Germinal center (tissue), 1 donor: ENCODE results near the gene SLC25A45.

Experiments used
- DNase-seq: peaks from one replicate; pipeline ENCODE4 v3.0.0; 2012; ENCODE audit warnings: mixed read lengths, low spot score

The SLC25A45 gene, protein sequence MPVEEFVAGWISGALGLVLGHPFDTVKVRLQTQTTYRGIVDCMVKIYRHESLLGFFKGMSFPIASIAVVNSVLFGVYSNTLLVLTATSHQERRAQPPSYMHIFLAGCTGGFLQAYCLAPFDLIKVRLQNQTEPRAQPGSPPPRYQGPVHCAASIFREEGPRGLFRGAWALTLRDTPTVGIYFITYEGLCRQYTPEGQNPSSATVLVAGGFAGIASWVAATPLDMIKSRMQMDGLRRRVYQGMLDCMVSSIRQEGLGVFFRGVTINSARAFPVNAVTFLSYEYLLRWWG

DNA sequence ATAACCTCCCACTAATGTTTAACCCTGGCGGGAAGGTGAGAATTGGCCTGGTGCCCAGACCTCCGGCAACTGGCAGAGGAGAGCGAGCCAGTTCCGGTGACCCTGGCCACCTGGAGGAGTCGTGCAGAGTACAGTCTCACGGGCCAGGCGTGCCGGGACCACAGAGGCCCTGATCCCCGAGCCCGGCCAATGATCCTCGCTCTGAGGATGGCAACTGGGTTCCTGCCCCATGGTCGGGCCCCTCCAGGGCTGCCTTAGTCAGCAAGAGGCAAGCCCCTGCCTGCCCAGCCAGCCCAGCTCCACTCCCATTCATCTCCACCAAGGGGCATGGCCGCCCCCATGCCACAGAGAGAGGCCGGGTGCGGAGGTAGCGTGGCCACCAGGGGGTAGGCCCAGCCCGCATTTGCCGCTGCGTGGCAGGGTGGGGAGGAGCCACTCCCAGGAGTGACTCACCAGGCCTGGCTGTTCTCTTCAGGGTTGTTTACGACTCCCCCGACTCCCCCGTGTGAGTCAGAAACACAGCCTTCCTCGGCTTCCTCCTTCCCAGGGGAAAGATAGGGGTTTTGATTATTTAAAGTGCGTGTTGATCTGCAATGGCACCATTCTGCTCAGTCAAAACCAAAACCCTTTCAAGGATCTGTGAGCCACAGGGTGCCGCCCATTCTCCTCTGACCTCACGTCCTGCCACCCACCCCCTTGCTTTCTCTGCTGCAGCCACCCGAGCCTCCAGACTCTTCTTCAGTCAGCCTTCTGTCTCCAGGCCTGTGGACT lies at the start of gene SLC25A45:
TSS of gene SLC25A45 (minus strand) at position 614 of the 771 bp plus-strand sequence. CDS start 695 bp downstream, outside the sequence.
- peak; percentile 75 for DNase-seq

DNA sequence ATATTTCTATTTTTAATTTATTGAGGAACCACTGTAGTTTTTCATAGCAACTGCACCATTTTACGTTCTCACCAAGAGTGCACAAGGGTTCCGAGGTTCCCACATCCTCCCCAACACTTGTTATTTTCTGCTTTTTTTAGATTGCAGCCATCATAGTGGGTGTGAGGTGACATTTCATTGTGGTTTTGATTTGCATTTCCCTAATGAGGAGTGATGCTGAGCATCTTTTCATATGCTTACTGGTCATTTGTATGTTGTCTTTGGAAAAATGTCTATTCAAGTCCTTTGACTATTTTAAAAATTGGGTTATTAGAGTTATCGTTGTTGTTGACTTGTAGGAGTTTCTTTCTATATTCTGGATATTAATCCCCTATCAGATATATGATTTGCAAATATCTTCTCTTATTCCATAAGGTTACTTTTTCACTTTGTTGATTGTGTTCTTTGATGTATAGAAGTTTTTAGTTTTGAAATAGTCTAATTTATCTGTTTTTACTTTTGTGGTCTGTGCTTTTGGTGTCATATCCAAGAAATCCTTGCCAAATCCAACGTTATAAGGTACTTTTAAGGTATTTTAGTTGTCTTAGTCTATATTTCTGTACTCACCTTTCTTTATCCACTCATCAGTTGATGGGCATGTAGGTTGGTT lies 49.1 kb upstream of the SLC25A45 start:
- DNase-seq: no peak

DNA sequence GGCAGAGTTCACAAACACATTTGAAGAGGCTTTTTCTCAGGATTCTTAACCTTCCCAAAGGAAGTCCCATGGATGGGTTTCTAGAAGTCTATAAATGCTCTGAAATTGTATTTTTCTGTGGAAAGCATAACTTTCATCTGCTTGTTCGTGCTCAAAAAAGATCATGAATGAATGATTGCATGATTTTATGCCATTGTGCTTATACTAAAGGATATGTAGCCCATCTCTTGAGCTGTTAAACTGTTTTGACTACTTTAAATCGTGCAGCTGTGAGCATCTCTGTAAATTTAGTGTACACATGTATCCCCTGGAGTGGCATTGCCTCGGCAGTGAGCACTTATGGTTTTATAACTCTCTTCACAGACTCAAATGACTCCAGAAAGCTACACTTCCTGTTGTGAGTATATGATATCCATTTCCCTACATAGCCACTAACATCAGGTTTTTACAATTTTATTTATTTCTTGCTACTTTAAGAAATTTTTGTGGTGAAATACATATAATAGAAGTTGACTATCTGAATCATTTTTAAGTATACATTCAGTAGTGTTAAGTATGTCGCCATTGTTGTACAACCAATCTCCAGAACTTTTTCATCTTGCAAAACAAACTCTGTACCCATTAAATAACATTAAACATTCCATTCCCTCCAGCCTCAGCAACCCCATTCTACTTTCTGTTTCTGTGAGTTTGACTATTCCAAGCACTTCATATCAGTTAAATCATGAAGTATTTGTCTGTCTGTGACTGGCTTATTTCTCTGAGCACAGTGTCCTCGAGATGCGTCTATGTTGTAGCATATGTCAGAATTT lies 48.2 kb upstream of the SLC25A45 start:
- DNase-seq: no peak

DNA sequence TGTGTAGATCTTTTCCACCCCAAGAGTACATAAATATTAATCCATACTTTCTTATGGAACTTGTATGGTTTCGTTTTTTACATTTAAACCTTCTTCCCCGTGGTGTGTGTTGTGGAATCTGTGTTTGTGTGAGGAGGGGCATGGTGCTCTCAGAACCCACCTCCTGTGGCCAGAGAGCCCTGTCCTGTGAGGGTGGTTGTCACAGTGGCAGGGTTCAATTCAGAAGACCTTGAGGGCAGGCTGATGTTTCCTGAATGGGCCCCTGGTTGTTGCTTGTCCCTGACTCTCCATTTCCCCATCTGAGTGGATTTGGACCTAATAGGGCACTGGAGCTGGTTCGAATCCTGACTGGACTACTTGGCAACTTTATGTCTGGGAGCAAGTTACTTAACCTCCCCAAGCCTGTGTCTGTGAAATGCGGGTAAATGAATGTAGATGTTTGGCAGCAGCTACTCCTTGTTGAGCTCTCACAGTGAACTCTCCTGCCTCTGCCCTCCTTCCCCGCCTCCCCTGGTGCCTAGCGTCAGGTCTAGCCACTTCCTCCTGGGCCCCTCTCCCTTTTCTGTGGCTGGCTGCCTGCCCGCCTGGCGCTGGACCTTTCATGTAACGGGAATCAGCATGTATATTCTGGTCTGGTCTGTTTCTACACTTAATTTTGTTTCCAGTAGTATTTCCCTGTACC lies 47.4 kb upstream of the SLC25A45 start:
- DNase-seq: no peak

DNA sequence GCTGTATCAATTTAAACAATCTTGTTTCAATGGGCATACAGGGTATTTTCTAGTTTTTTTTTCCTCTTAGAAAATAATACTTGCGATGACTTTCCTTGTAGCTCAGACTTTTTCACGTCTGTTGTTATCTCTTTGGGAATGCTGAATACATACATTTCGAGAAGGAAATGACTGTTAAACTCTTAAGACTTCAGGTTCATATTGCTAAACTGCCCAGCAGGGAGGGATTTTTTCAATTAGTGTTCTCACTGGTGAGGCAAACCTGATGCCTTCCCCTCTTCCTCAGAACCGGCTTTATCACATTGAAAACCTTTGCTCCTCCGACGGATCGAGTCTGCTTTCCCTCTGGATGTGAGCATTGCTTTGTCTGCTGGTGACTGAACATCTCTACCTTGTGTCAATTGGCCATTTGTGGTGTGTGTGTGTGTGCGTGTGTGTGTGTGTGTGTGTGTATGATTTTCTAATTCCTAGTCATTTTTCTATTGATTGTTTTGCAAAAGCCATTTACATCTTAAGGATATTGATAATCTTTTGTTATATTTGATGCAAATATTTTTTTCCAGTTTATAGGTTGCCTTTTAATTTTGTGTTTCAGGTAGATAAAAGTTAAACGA lies 46.7 kb upstream of the SLC25A45 start:
- DNase-seq: no peak

DNA sequence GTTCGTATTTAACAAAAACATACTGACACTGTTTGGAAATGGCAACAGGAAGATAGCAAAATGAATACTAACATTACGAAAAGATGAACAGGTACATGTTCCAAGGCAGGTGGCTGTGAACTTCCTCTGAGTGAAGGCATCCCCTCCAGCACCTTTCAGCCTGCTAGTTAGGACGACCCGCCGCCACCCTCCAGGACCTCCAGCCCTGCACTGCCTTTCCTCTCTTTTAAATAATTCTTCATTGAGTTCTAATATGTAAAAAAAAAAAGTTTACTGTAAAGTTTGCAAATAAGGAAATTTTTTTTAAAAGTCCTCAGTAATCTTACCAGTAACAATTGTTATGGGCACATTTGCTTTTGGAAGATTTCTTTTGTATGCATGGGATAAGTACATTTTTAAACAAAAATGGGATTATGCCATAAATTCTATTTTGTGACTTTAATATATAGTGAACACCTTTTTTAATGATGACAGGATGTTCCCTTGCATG lies 46.2 kb upstream of the SLC25A45 start:
- no peak for DNase-seq

DNA sequence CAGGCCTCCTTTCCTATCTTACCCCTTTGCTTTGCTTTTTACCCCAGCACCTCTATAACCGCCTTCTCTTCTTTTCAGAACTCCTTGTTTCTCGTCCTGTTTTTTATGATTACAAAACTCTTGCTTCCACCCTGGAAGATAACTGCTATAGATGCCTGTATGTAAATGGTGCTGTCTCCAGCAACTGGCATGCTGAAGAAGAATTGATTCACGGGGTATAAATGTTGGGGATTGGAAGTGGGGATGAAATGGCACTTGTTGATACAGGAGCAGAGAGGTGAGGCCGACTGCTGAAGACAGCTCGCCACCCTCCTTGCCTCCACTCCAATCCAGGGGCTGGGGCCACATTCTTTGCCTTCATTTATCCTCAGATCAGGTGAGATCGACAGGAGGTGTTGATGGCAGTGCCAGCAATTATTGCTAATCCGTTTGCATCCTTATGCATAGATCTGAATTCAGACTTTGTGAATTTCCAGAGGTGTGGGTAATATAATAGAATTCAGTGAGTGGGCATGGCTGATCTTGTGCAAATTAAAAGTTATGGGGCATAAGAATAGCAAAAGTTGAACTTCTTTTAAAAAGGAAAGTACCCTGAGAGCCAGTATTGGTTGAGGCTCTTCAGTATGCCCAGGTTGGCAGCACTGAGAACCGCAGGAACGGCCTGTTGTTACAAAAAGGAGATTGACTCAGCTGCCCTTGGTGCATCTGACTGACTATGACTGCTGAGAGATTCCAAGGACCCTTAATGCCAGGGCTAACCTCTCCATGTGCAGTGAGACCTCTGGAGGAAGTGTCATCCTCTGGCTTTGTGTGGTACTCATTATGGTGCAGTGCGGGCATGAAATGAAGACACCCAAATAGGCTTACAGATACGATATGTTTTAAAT lies 45.5 kb upstream of the SLC25A45 start:
- DNase-seq: no peak

DNA sequence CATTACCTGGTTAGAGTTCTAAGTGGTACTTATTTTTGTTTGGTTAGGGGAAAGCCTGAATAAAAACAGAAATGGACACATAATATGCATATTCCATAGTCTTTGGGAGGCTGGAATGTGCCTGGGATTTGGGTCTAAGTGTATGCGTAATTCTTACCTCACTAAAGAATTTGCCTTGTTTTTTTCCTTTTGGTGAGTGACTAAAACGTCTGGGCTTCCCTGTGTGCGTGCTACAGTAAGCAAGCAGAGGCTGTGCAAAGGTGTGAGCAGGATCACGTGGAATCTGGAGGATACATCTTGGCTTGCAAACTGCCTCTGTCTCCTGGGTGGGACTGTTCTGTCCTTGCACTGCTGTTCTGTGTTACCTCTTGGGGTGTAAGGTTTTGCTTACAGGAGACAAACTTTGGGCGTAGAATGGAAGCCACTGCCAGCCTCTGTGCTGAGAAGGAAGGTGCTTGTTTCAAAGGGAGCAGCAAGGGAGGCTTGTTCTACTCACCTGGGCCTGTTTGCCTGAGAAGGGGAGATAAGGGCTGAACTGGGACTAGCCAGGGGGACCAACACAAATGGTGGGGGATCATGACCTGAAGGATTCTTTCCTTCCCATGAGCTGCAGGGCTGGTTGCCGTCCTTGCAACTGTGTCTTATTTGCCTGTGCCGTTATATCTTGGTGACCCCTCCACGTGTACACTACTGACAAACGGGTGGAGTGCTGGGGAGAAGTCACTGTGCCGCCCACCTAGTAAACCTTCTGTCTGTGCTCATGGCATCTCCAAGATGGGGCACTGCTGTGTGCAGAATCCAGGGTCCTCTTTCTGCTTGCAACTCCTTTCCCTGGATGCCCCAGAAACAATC lies 44.6 kb upstream of the SLC25A45 start:
- no peak for DNase-seq

DNA sequence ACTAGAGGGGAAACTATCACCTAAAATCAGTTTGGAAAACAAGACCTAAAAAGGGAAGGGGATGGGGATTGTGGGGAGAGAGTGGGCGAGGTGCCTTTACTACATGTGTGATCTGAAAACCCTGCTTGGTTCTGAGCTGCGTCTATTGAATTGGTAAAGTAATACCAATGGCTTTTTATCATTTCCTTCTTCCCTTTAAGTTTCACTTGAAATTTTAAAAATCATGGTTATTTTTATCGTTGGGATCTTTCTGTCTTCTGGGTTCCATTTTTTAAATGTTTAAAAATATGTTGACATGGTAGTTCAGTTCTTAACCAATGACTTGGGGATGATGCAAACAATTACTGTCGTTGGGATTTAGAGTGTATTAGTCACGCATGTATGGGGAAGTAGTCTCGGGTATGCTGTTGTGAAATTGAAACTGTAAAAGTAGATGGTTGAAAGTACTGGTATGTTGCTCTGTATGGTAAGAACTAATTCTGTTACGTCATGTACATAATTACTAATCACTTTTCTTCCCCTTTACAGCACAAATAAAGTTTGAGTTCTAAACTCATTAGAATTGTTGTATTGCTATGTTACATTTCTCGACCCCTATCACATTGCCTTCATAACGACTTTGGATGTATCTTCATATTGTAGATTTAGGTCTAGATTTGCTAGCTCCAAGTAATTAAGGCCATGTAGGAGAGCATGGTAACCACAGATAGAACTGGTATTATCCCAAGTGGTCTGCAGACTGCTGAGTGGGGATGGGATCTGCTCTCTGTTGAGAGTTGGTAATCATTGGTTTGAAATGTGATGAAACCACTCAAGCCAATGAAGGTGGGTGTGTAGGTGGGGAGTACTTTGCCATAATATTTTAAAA lies 43.8 kb upstream of the SLC25A45 start:
- DNase-seq: no peak

DNA sequence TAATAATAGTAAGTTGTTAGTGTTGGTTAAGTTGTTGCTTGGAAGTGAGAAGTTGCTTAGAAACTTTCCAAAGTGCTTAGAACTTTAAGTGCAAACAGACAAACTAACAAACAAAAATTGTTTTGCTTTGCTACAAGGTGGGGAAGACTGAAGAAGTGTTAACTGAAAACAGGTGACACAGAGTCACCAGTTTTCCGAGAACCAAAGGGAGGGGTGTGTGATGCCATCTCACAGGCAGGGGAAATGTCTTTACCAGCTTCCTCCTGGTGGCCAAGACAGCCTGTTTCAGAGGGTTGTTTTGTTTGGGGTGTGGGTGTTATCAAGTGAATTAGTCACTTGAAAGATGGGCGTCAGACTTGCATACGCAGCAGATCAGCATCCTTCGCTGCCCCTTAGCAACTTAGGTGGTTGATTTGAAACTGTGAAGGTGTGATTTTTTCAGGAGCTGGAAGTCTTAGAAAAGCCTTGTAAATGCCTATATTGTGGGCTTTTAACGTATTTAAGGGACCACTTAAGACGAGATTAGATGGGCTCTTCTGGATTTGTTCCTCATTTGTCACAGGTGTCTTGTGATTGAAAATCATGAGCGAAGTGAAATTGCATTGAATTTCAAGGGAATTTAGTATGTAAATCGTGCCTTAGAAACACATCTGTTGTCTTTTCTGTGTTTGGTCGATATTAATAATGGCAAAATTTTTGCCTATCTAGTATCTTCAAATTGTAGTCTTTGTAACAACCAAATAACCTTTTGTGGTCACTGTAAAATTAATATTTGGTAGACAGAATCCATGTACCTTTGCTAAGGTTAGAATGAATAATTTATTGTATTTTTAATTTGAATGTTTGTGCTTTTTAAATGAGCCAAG lies 42.9 kb upstream of the SLC25A45 start:
- DNase-seq: peak; percentile 69

DNA sequence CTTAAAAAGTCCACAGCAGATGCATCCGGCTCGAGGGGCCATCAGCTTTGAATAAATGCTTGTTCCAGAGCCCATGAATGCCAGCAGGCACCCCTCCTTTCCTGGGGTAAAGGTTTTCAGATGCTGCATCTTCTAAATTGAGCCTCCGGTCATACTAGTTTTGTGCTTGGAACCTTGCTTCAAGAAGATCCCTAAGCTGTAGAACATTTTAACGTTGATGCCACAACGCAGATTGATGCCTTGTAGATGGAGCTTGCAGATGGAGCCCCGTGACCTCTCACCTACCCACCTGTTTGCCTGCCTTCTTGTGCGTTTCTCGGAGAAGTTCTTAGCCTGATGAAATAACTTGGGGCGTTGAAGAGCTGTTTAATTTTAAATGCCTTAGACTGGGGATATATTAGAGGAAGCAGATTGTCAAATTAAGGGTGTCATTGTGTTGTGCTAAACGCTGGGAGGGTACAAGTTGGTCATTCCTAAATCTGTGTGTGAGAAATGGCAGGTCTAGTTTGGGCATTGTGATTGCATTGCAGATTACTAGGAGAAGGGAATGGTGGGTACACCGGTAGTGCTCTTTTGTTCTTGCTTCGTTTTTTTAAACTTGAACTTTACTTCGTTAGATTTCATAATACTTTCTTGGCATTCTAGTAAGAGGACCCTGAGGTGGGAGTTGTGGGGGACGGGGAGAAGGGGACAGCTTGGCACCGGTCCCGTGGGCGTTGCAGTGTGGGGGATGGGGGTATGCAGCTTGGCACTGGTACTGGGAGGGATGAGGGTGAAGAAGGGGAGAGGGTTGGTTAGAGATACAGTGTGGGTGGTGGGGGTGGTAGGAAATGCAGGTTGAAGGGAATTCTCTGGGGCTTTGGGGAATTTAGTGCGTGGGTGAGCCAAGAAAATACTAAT lies 42.0 kb upstream of the SLC25A45 start:
- DNase-seq: no peak

DNA sequence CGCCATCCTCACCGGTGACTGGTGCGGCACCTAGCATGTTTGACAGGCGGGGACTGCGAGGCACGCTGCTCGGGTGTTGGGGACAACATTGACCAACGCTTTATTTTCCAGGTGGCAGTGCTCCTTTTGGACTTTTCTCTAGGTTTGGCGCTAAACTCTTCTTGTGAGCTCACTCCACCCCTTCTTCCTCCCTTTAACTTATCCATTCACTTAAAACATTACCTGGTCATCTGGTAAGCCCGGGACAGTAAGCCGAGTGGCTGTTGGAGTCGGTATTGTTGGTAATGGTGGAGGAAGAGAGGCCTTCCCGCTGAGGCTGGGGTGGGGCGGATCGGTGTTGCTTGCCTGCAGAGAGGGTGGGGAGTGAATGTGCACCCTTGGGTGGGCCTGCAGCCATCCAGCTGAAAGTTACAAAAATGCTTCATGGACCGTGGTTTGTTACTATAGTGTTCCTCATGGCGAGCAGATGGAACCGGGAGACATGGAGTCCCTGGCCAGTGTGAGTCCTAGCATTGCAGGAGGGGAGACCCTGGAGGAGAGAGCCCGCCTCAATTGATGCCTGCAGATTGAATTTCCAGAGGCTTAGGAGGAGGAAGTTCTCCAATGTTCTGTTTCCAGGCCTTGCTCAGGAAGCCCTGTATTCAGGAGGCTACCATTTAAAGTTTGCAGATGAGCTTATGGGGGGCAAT lies 41.2 kb upstream of the SLC25A45 start:
- no peak for DNase-seq

DNA sequence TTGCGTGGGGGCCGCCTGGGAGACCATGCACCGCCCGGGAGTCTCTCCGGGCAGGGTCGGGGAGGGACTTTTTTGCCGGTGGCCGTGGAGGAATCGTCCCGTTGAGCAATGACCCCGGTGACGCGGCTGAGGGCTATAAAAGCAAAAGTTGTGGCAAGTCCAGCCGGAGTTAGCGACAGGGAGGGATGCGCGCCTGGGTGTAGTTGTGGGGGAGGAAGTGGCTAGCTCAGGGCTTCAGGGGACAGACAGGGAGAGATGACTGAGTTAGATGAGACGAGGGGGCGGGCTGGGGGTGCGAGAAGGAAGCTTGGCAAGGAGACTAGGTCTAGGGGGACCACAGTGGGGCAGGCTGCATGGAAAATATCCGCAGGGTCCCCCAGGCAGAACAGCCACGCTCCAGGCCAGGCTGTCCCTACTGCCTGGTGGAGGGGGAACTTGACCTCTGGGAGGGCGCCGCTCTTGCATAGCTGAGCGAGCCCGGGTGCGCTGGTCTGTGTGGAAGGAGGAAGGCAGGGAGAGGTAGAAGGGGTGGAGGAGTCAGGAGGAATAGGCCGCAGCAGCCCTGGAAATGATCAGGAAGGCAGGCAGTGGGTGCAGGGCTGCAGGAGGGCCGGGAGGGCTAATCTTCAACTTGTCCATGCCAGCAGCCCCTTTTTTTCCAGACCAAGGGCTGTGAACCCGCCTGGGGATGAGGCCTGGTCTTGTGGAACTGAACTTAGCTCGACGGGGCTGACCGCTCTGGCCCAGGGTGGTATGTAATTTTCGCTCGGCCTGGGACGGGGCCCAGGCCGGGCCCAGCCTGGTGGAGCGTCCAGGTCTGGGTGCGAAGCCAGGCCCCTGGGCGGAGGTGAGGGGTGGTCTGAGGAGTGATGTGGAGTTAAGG lies 40.4 kb upstream of the SLC25A45 start, which contains the start of gene NEAT1:
TSS of gene NEAT1 (plus strand) at position 166 of the 883 bp plus-strand sequence.
- no peak for DNase-seq
